IMR-90 (cell line): ENCODE results near the gene IFIT1B. TPM values are rescaled to one million over a fixed set of nuclear protein-coding genes. Genes with fewer than 3 reads are reported as not detected.

Experiments used
- ATAC-seq: fragments of 200-7000 bp; cut with Tn5 transposase; 2 replicates; pipeline ENCODE4 v1.9.1; 2020; ENCODE audit warnings: low read depth, mild to moderate bottlenecking, moderate library complexity
- BruUV-seq: library from RNA; stranded (reverse); fragments of 400-500 nt; replicated peaks from 2 replicates; lab custom pipeline; 2021; lab: Mats Ljungman, UMichigan
- CTCF ChIA-PET: fragments of 300-600 bp; formaldehyde crosslinking; extraction: SDS; loops from one replicate; lab custom pipeline; 2021; ENCODE audit warnings: antibody characterized with exemption; lab: Yijun Ruan, JAX
- POLR2A ChIA-PET: fragments of 300-600 bp; sonication (Branson Sonifier 250); formaldehyde crosslinking; loops from one replicate; lab custom pipeline; 2022; ENCODE audit warnings: antibody characterized with exemption; ENCODE audit not compliant: unreplicated experiment; lab: Charles Lee
- DNase-seq: peaks from one replicate; pipeline ENCODE4 v3.0.0; 2013
- H2AFZ ChIP-seq: replicated peaks from 2 replicates; pipeline ENCODE3; 2013; ENCODE audit warnings: low read length, mild to moderate bottlenecking; ENCODE audit not compliant: poor library complexity
- H2AK5ac ChIP-seq: 2 replicates; pipeline ENCODE4 v1.6.1; 2013; ENCODE audit warnings: low read depth, low read length, inconsistent platforms
- H2AK9ac ChIP-seq: replicated peaks from 2 replicates; pipeline ENCODE3; 2013; ENCODE audit warnings: mild to moderate bottlenecking, low read depth, low read length, moderate library complexity; ENCODE audit not compliant: poor library complexity
- H2BK120ac ChIP-seq: 2 replicates; pipeline ENCODE4 v1.6.1; 2013; ENCODE audit warnings: low read depth, low read length, inconsistent platforms
- H2BK15ac ChIP-seq: 3 replicates; pipeline ENCODE4 v1.6.1; 2013; ENCODE audit warnings: low read depth, low read length, inconsistent platforms
- H2BK20ac ChIP-seq: 2 replicates; pipeline ENCODE4 v1.6.1; 2013; ENCODE audit warnings: low read depth, mild to moderate bottlenecking, inconsistent platforms, low read length, moderate library complexity
- H2BK5ac ChIP-seq: 2 replicates; pipeline ENCODE4 v1.6.1; 2013; ENCODE audit warnings: mild to moderate bottlenecking, low read depth, low read length, inconsistent platforms; ENCODE audit not compliant: poor library complexity, severe bottlenecking
- H3K14ac ChIP-seq: replicated peaks from 2 replicates; pipeline ENCODE4 v1.6.1; 2013; ENCODE audit warnings: low read depth, low read length, inconsistent platforms
- H3K18ac ChIP-seq: 2 replicates; pipeline ENCODE4 v1.6.1; 2013; ENCODE audit warnings: low read depth, low read length, control low read depth
- H3K23ac ChIP-seq: 2 replicates; pipeline ENCODE4 v1.6.1; 2013; ENCODE audit warnings: low read depth, low read length, inconsistent platforms
- H3K27ac ChIP-seq: 2 replicates; pipeline ENCODE4 v1.5.1; 2013; ENCODE audit warnings: mild to moderate bottlenecking, control low read depth, low read length; ENCODE audit not compliant: insufficient read depth
- H3K27me3 ChIP-seq: 2 replicates; pipeline ENCODE4 v1.6.1; 2013; ENCODE audit warnings: low read length; ENCODE audit not compliant: control insufficient read depth, insufficient read depth
- H3K36me3 ChIP-seq: 2 replicates; pipeline ENCODE4 v1.6.1; 2013; ENCODE audit warnings: low read length, mixed read lengths; ENCODE audit not compliant: control insufficient read depth, insufficient read depth
- H3K4ac ChIP-seq: 2 replicates; pipeline ENCODE4 v1.6.1; 2013; ENCODE audit warnings: low read depth, low read length, inconsistent platforms
- H3K4me1 ChIP-seq: 2 replicates; pipeline ENCODE4 v1.6.1; 2013; ENCODE audit warnings: low read length, mixed read lengths; ENCODE audit not compliant: control insufficient read depth, insufficient read depth
- H3K4me2 ChIP-seq: 2 replicates; pipeline ENCODE4 v1.6.1; 2013; ENCODE audit warnings: low read depth, mild to moderate bottlenecking, control low read depth, low read length, moderate library complexity
- H3K4me3 ChIP-seq: 2 replicates; pipeline ENCODE4 v1.5.1; 2013; ENCODE audit warnings: low read depth, mild to moderate bottlenecking, control low read depth, low read length, moderate library complexity; ENCODE audit not compliant: insufficient read depth
- H3K56ac ChIP-seq: 2 replicates; pipeline ENCODE4 v1.6.1; 2013; ENCODE audit warnings: low read length, inconsistent platforms; ENCODE audit not compliant: insufficient read depth; ENCODE audit errors: extremely low read depth
- H3K79me1 ChIP-seq, 2 experiments: 2 replicates each; pipeline ENCODE4 v1.6.1; 2013; ENCODE audit warnings: low read length in 2 of 2, inconsistent platforms in 1 of 2, low read depth in 1 of 2
- H3K9ac ChIP-seq: 2 replicates; pipeline ENCODE4 v1.6.1; 2013; ENCODE audit warnings: low read depth, low read length, control low read depth
- H3K9me1 ChIP-seq: 2 replicates; pipeline ENCODE4 v1.6.1; 2013; ENCODE audit warnings: low read length, inconsistent platforms; ENCODE audit not compliant: insufficient read depth
- H3K9me3 ChIP-seq: 2 replicates; pipeline ENCODE4 v1.6.1; 2013; ENCODE audit warnings: low read length; ENCODE audit not compliant: control insufficient read depth, insufficient read depth
- H4K20me1 ChIP-seq: 2 replicates; pipeline ENCODE4 v1.6.1; 2013; ENCODE audit warnings: low read length, inconsistent platforms; ENCODE audit not compliant: insufficient read depth
- H4K5ac ChIP-seq: 2 replicates; pipeline ENCODE4 v1.6.1; 2013; ENCODE audit warnings: mild to moderate bottlenecking, low read depth, low read length, control low read depth
- H4K8ac ChIP-seq, 2 experiments: 2 replicates each; pipeline ENCODE4 v1.6.1; 2013; ENCODE audit warnings: low read depth in 2 of 2, low read length in 2 of 2, control low read depth in 1 of 2, inconsistent platforms in 1 of 2
- H4K91ac ChIP-seq: 2 replicates; pipeline ENCODE4 v1.6.1; 2013; ENCODE audit warnings: low read depth, low read length, inconsistent platforms; ENCODE audit not compliant: insufficient read depth
- FOS ChIP-seq: fragments of 150-350 bp; IDR thresholded peaks from 2 replicates; pipeline ENCODE4 v1.6.1; 2016; ENCODE audit warnings: low read depth, low read length
- NFE2L2 ChIP-seq: fragments of 150-350 bp; IDR thresholded peaks from 2 replicates; pipeline ENCODE4 v1.6.1; 2016; ENCODE audit warnings: low read depth, mild to moderate bottlenecking, low read length
- WGBS, 2 experiments: methylation state at CpG; one replicate each; pipeline versions ENCODE4 v1.1.5 to v1.1.7; 2013; ENCODE audit warnings: missing lambda C conversion rate in 2 of 2; ENCODE audit not compliant: insufficient read length in 1 of 2; ENCODE audit errors: extremely low coverage in 2 of 2; 5-methylcytosine and 5-hydroxymethylcytosine counted together
- dilution Hi-C: fragments of 300-500 bp; cut with HindIII; formaldehyde crosslinking; loops from one replicate; pipeline ENCODE4 v1.14.3; 2018; ENCODE audit warnings: low sequenced_read_pairs; ENCODE audit not compliant: unreplicated experiment
- in situ Hi-C: fragments of 300-500 bp; cut with MboI; formaldehyde crosslinking; loops from 3 replicates; pipeline ENCODE4 v1.14.3; 2019; ENCODE audit warnings: low sequenced_read_pairs, inconsistent platforms, mixed read lengths
- intact Hi-C: fragments of 100-400 bp; cut with micrococcal nuclease; formaldehyde crosslinking; loops from 2 replicates; pipeline ENCODE4 v1.10.0; 2022
- polyA plus RNA-seq, 3 experiments: library from polyadenylated mRNA; depleted of rRNA; stranded (reverse); fragments of >200 nt; gene quantifications; 2 replicates each; pipeline ENCODE4 v1.2.3, GENCODE V29; 2012; ENCODE audit warnings: low replicate concordance in 1 of 3
- total RNA-seq: library from RNA; depleted of rRNA; stranded (reverse); fragments of >200 nt; gene quantifications from 2 replicates; pipeline ENCODE4 v1.2.3, GENCODE V29; 2012

IFIT1B gene
- total and polyA plus RNA-seq, 2 of the 4 experiments (the other 2 are of a cell fraction) = not detected

DNA sequence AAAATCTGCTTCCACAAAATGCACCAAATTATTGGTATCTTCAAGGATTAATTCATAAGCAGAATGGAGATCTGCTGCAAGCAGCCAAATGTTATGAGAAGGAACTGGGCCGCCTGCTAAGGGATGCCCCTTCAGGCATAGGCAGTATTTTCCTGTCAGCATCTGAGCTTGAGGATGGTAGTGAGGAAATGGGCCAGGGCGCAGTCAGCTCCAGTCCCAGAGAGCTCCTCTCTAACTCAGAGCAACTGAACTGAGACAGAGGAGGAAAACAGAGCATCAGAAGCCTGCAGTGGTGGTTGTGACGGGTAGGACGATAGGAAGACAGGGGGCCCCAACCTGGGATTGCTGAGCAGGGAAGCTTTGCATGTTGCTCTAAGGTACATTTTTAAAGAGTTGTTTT is 38.0 kb upstream of the IFIT1B start:
- dilution Hi-C loops = no loop called here

More for the DNA sequence above, 38.0 kb upstream of the IFIT1B start:
- Histone ChIP-seq H2AK5ac (no peak overlapping the region), H4K5ac (no peak overlapping the region), H3K4me1 (peaks cover 4% of the 10 kb centered on the region; the same call in 1 of the 2 replicates), H2AK9ac (no peak overlapping the region), H3K9me3 (no peaks in the 10 kb centered on the region), H3K27ac (no peak overlapping the region), H4K20me1 (no peaks in the 10 kb centered on the region), H3K23ac (no peak overlapping the region), H3K4me3 (no peak overlapping the region), H2BK15ac (no peak overlapping the region), H2BK120ac (no peak overlapping the region), H3K4me2 (no peak overlapping the region), H3K9me1 (no peaks in the 10 kb centered on the region), H3K36me3 (peaks cover 6% of the 10 kb centered on the region), H2BK5ac (no peak overlapping the region), H2BK20ac (no peak overlapping the region), H4K91ac (no peak overlapping the region), H2AFZ (no peak overlapping the region), H3K9ac (no peak overlapping the region), H3K56ac (no peak overlapping the region), H3K18ac (no peak overlapping the region), H3K4ac (no peak overlapping the region), H4K8ac (no peak overlapping the region), H3K14ac (no peak overlapping the region), H3K27me3 (no peaks in the 10 kb centered on the region), H3K79me1 (peaks cover 0 to 7% of the 10 kb centered on the region in 2 experiments; a peak in 1 of 4 replicates)
- BruUV-seq = no TSS peak
- WGBS, 2 experiments = 100% methylated on average over 1 of the region's 4 CpGs; no CpG with 5 or more reads in 1 of the 2 experiments
- ChIA-PET CTCF (interaction anchor here (0.7 kb wide), 1 partner anchor 12 kb away, joined by 9 read pairs; no protein-coding TSS in a partner anchor), POLR2A (no interaction called here)
- ATAC-seq (no peak), DNase-seq (no peak)
- in situ Hi-C loops = no loop called here
- TF ChIP-seq FOS (no peak), NFE2L2 (no peak)
- intact Hi-C loops = no loop called here
